Dedifferentiated amniotic fluid mesenchymal stem cell (primary cell): Measurements from ENCODE around the gene CCDC73.
"Not testable (repeated sequence)": the region's sequence is repeated elsewhere in the genome, so short reads cannot be mapped to it uniquely, and the experiment has no call there.

ENCODE experiments used
- DNase-seq: peaks from one replicate; pipeline ENCODE4 v3.0.0-alpha.2; 2016; ENCODE audit errors: extremely low spot score

The CCDC73 gene

DNA sequence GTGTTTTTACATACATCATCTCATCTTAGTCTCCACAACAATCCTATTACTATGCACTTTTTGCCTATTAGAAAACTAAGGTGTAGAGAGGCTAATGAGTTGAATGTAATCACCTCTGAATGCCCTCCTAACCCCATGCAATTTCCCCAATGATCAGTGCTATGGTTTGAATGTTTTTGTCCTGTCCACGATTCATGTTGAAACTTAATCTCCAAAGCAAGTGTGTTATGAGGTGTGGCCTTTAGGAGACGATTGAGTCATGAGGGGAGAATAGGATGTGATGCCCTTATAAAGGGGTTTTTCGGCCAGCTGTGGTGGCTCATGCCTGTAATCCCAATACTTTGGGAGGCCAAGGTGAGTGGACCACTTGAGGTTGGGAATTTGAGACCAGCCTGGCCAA, 2.0 kb upstream of the CCDC73 start:
- no peak for DNase-seq

GRCh38 chr11:32792948-32793475, 1.4 kb downstream of the CCDC73 start:
- DNase-seq: peak; percentile 52

- DNase-seq: no peak
Observed at GRCh38 chr11:32792111-32792947, 2.1 kb downstream of the CCDC73 start.

GRCh38 chr11:32790916-32791315, 3.5 kb downstream of the CCDC73 start:
- no peak for DNase-seq

DNA sequence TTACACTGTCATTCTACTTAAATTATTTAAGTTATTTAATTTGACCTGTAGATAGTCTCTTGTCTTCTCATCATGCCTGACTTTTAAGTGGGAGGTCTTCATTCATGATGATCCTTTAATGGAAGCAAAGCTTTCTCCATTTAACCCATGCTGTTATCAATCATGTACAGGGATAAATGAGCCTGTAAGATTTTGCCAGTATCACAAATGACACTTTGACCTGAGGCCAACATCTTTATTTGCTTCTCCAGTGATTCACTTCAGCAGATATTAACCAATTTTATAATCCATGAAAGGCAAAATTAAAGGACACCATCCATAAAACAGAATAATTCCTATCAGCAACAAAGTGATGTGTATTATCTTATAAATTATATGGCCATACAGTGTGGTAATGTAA, 7.7 kb downstream of the CCDC73 start:
- DNase-seq: no peak

DNA sequence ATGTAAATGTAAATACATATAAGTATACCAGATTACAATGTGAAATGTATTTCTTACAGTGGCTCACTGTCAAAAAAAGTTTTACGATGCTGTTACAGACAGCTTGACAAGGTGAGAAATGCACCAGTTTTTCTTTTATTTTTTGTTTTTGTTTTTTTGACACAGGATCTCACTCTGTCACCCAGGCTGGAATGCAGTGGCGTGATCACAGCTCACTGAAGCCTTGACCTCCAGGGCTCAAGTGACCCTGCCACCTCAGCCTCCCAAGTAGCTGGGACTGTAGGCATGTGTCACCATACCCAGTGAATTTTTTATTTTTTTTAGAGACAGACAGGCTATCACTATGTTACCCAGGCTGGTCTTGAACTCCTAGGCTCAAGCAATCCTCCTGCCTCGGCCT, 9.2 kb downstream of the CCDC73 start:
- no peak for DNase-seq

DNA sequence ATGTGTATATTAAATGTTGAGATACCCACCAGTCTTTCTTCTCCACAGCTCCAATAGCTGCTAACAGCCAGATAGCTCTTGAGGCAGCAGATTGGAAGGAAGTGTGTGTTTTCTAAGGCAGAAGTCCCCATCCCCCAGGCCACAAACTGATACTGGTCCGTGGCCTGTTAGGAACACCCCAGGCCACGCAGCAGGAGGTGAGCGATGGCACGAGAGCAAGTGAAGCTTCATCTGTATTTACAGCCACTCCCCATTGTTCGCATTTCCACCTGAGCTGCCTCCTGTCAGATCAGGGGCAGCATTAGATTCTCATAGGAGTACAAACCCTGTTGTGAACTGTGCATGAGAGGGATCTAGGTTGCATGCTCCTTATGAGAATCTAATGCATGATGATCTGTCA, 12.7 kb downstream of the CCDC73 start:
- no peak for DNase-seq

DNA sequence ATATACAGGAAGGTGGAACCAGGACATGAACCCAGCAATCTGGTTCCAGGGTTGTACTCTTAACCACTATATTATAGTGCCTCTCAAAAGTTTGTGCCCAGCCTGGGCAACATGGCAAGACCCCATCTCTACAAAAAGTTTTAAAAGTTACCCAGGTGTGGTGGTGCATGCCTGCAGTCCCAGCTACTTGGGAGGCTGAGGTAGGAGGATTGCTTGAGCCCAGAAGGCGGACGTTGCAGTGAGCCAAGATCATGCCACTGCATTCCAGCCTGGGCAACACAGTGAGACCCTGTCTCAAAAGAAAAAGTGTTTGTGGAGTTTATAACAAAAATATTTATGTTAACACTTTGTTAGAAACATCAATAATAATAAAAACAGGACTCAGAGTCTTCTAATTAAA, 13.6 kb downstream of the CCDC73 start:
- DNase-seq: not testable (repeated sequence)

GRCh38 chr11:32779136-32779535, 15.3 kb downstream of the CCDC73 start:
- DNase-seq: no peak

GRCh38 chr11:32775908-32776307, 18.6 kb downstream of the CCDC73 start:
- no peak for DNase-seq

- no peak for DNase-seq
Observed at GRCh38 chr11:32774081-32774480, 20.4 kb downstream of the CCDC73 start.

DNA sequence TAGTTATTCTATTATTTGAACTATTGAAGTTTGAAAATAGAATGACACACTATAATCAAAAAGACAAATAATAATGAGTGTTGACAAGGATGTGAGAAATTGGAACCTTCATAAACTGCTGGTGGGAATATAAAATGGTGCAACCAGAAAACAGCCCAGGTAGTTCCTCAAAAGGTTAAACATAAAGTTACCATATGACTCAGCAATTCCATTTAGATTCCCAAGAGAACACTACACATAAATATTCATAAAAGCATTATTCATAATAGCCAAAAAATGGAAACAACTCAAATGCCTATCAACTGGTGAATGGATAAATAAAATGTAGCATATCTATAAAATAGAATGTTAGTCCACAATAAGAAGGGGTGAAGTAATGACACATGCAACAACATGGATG, 21.7 kb downstream of the CCDC73 start:
- DNase-seq: no peak

GRCh38 chr11:32761774-32762173, 32.7 kb downstream of the CCDC73 start:
- not testable (repeated sequence) for DNase-seq

- no peak for DNase-seq
Observed at GRCh38 chr11:32758291-32758690, 36.2 kb downstream of the CCDC73 start.

- not testable (repeated sequence) for DNase-seq
Observed at GRCh38 chr11:32753181-32753580, 41.3 kb downstream of the CCDC73 start.

DNA sequence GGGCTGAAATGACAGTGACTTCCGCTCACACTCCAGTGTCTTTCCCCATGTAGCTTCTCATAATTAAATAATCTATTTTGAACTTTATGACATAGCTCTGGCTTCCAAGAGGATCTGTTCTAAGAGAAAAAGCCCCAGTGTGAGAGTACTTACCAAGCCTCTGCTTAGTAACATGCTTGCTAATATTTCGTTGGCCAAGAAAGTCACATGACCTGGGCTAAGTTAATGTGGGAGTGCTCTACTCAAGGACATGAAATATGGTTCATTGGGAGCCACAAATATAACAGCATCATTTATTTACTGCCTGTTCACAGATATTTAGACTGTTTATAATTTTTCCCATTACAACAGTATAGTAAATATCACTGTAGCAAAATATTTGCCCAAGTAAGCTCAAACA, 42.5 kb downstream of the CCDC73 start:
- DNase-seq: no peak

- DNase-seq: no peak
Observed at GRCh38 chr11:32751381-32751780, 43.1 kb downstream of the CCDC73 start.

DNA sequence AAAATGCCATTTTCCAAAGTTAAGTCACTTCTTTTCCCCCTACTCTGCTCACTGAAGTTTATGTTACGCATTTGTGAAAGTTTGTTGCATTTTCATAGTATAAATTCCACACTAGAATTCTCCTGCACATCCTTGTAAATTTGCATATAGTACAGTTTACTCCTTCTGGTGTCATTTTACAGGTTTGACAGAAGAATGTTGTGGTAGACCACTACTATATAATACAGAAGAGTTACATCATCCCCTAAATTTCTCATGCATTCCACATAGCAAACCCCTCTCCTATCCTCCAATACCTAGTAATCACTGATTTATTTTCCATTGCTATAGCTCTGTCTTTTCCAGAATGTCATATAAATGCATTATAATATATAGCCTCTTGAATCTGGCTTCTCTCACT, 64.5 kb downstream of the CCDC73 start:
- no peak for DNase-seq

- no peak for DNase-seq
Observed at GRCh38 chr11:32723332-32723731, 71.1 kb downstream of the CCDC73 start.

DNA sequence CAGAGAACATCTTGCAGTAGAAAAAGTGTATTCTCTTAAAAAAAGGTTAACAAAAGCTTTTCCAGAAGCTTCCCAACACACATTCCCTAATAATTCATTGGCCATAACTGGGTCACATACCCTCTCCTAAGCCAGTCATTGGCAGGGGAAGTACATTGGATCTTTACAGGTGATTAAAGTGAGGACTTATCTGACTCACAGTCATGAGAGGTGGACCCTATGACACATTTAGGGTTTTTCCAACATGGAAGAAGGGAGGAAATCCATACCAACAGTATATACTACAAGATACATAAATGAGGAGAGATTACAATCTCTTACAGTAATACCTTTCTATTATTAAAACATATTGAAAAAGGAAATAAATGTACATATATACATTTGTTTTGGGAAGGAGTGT, 72.2 kb downstream of the CCDC73 start:
- DNase-seq: no peak

GRCh38 chr11:32713496-32713895, 81.0 kb downstream of the CCDC73 start:
- DNase-seq: no peak

- not testable (repeated sequence) for DNase-seq
Observed at GRCh38 chr11:32708978-32709377, 85.5 kb downstream of the CCDC73 start.

DNA sequence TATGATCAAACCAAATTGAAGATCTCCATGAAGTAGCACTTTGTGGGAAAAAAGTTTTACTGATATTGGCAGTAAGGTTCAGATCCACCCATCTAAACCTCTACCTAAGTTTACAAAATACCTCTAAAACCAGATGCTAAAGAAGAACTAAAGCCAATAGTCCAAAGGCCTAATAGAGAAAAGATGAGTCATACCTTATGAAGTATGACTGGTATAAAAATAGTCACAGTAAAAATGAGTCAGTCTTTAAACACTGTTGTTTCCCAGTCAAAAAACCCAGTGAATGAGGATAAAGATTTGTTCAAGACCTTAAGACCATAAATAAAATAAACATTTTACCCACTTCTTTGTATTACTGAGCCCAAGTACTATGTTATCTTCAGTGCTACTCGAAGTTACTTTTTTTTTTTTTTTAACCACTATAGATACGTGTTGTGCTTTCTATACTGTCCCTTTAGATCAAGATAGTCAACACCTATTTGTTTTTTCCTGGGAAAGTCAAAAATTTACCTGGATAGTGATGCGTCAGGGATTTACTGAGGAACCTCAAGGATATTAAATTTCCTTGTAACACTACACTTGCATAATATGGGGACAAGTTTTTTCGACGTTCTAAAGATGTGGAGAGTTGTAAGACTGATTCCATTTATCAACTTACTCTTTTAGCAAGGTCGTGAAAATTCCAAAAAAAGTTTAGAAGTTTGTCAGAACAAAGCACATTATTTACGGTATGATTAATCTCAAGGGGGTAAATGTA, 87.3 kb downstream of the CCDC73 start:
- DNase-seq: peak; percentile 46
